HEK293T (cell line): ENCODE results near the gene TMEM202.

Experiments used
- ARNT ChIP-seq: fragments of 450-650 bp; IDR thresholded peaks from 2 replicates; pipeline ENCODE4 v1.6.1; 2017; ENCODE audit warnings: mild to moderate bottlenecking
- ELF4 ChIP-seq: fragments of 450-650 bp; IDR thresholded peaks from 2 replicates; pipeline ENCODE4 v1.6.1; 2017; ENCODE audit warnings: antibody characterized with exemption
- FOXA1 ChIP-seq: fragments of 450-650 bp; IDR thresholded peaks from 2 replicates; pipeline ENCODE4 v1.6.1; 2016; ENCODE audit warnings: mild to moderate bottlenecking
- FOXM1 ChIP-seq: fragments of 450-650 bp; IDR thresholded peaks from 2 replicates; pipeline ENCODE4 v1.6.1; 2017; ENCODE audit warnings: mild to moderate bottlenecking, borderline replicate concordance
- L3MBTL2 ChIP-seq: fragments of 450-650 bp; conservative IDR thresholded peaks from 2 replicates; pipeline ENCODE4 v1.6.1; 2016; ENCODE audit warnings: mild to moderate bottlenecking
- NFRKB ChIP-seq: fragments of 450-650 bp; IDR thresholded peaks from 2 replicates; pipeline ENCODE4 v1.6.1; 2016; ENCODE audit warnings: mild to moderate bottlenecking, moderate library complexity
- SP1 ChIP-seq: fragments of 450-650 bp; IDR thresholded peaks from 2 replicates; pipeline ENCODE4 v1.6.1; 2017
- ZNF384 ChIP-seq: fragments of 450-650 bp; IDR thresholded peaks from 2 replicates; pipeline ENCODE4 v1.6.1; 2016

- TF ChIP-seq ELF4, result no peak
- no peak for TF ChIP-seq FOXA1
- TF ChIP-seq L3MBTL2, result no peak
- TF ChIP-seq ZNF384, result no peak
- TF ChIP-seq SP1, result no peak
- no peak for TF ChIP-seq FOXM1
- no peak for TF ChIP-seq ARNT
- no peak for TF ChIP-seq NFRKB
Measured at GRCh38 chr15:72421484-72421883, 23.4 kb downstream of the TMEM202 start.
